DMS53 treated with DMSO at 0.1 percent for 48 hours (cell line): Measurements from ENCODE around the gene LMNTD2.

Experiments
- DNase-seq: peaks from one replicate; lab custom pipeline; 2025; ENCODE audit not compliant: unreplicated experiment; lab: John Stamatoyannopoulos, UW

Gene LMNTD2

GRCh38 chr11:535519-536454 lies 24.8 kb downstream of the LMNTD2 start, which contains the start of gene HRAS:
HRAS (minus strand) TSS chr11:535576.
- DNase-seq: peak; percentile 96

- DNase-seq: no peak
Observed at GRCh38 chr11:535210-535518, 25.4 kb downstream of the LMNTD2 start.

- peak; percentile 42 for DNase-seq
Observed at GRCh38 chr11:534396-535209, 25.9 kb downstream of the LMNTD2 start.

DNA sequence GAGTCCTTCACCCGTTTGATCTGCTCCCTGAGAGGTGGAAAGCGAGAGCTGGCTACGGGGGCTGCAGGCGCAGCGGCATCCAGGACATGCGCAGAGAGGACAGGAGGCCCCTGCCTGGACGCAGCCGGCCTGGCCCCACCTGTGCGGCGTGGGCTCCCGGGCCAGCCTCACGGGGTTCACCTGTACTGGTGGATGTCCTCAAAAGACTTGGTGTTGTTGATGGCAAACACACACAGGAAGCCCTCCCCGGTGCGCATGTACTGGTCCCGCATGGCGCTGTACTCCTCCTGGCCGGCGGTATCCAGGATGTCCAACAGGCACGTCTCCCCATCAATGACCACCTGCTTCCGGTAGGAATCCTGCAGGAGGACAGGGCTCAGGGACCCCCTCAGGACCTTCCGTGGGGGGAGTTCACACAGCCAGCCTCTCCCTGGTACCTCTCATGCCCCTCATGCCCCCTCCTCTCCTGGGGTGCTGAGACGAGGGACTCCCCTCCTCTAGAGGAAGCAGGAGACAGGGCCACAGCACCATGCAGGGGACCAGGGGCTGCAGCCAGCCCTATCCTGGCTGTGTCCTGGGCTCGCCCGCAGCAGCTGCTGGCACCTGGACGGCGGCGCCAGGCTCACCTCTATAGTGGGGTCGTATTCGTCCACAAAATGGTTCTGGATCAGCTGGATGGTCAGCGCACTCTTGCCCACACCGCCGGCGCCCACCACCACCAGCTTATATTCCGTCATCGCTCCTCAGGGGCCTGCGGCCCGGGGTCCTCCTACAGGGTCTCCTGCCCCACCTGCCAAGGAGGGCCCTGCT lies 26.7 kb downstream of the LMNTD2 start:
- DNase-seq: no peak

GRCh38 chr11:532986-533585 lies 27.5 kb downstream of the LMNTD2 start:
- no peak for DNase-seq

- no peak for DNase-seq
Observed at GRCh38 chr11:532527-532985, 28.0 kb downstream of the LMNTD2 start.

GRCh38 chr11:531919-532526 lies 28.5 kb downstream of the LMNTD2 start:
- no peak for DNase-seq

DNA sequence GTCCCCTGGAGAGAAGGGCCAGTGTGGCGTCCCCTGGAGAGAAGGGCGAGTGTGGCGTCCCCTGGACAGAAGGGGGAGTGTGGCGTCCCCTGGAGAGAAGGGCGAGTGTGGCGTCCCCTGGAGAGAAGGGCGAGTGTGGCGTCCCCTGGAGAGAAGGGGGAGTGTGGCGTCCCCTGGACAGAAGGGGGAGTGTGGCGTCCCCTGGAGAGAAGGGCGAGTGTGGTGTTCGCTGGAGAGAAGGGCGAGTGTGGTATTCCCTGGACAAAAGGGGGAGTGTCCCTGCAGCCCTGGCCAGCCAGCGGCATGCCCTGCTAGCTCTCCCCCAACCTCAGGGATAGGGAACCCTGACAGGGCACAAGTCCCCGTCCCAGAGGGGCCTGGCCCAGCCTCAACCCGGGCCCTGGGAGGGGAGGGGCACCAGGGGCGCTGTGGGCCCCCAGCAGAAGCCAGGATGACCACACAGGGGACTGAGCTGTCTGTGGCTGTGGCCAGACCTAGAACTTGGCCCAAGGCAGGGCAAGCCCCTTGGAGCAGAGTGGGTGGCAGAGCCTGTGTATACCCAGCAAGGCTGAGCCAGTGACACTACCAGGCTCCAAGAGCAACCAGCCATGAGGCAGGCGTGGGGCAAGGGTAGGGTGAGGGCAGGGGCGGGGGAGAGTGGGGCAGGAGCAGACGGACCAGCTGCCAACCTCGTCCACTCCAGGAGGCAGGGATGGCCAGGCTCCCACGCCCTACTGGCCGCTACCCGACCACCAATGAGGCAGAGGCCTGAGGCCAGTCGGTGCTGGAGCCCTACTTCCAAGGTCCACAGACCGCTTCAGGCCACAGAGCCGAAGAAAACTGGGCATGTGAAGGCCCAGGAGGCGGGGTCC lies 29.3 kb downstream of the LMNTD2 start:
- no peak for DNase-seq

GRCh38 chr11:529728-530411 lies 30.7 kb downstream of the LMNTD2 start:
- DNase-seq: no peak

- DNase-seq: no peak
Observed at GRCh38 chr11:528815-529727, 31.5 kb downstream of the LMNTD2 start.

DNA sequence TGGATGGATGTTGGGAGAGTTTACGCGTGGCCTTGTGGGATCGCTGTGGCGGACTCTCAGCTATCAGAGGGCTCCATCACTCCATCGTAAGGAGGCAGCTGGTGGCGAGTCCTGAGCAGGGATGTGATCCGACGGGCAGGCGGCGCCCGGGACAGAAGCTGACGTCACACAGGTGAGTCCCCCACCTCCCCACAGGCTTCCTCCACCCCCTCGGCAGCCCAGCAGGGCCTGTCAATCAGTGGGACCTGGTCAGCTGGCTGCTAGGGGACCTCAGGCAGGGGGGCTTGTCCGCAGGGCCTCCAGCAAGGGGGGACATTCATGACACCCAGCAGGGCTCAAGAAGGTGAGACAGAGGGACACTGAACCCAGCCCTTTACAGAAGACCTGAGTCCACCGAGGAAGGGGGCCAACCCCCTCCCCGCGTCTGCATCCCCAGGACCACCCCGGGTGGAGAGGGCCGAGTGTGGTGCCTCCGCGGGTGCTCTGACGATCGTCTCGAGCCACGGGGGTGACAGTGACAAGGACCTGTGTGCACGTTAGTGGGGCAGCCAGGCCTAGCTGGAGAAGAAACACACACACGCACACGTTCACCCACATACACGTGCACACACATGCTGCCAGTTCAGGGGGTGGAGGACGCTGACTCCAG lies 32.2 kb downstream of the LMNTD2 start:
- DNase-seq: no peak

GRCh38 chr11:526192-526591 lies 34.3 kb downstream of the LMNTD2 start:
- no peak for DNase-seq

- no peak for DNase-seq
Observed at GRCh38 chr11:521177-521688, 39.3 kb downstream of the LMNTD2 start.

- no peak for DNase-seq
Observed at GRCh38 chr11:520428-521176, 39.9 kb downstream of the LMNTD2 start.

DNA sequence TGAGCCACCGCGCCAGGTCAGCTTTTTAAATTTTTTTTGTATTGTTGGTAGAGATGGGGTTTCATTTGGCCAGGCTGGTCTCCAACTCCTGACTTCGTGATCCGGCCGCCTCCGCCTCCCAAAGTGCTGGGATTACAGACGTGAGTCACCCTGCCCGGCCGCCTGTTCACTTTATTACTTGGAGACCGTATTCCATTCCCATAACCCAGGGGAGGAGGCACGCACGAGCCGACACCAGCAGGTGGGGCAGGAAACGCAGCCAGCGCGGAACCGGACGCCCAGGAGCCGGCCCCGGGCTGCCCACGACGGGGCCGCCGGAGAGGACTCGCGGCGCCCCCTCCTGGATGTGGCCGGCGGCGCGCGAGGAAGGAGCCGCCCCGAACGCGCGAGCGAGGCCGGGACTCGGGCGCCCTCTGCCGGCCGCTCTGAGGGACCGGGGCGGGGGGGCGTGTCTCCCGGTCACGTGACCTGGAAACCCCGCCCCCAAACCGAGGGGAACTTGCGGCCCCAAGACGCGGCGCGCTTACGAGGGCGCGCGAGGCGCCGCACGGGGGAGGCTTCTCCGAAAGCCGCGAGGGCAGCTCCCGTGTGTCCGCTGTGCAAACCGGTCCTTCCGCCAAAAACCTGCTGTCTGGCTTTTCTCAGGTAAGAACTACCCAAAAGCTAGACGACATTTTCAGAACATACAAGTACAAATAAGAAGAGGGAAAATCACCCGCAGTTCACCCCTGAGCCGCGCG lies 41.9 kb downstream of the LMNTD2 start:
- peak; percentile 97 for DNase-seq
